ENCODE measurements around the gene IL21. TPM values are rescaled to one million over a fixed set of nuclear protein-coding genes. Genes with fewer than 3 reads are reported as not detected.
A peak's percentile ranks its signal among the peaks of the same experiment; 100 is the strongest.

IL21 gene
- total and polyA plus RNA-seq, 2 donors (not counting 1 experiment from before 2014, with no cell fraction given), result not detected

GRCh38 chr4:122635205-122635604 lies 14.3 kb upstream of the IL21 start:
- H2AFZ ChIP-seq (ENCODE audit: low read length), result no peak overlapping the region
- H3K9me3 ChIP-seq (ENCODE audit: control insufficient read depth, insufficient read depth, low read depth, low read length), result no peaks in the 10 kb centered on the region
- no peak overlapping the region for H3K4me2 ChIP-seq (ENCODE audit: extremely low read depth, insufficient read depth, low read length)
- no peak overlapping the region for H3K4me3 ChIP-seq (replicated peaks in 1 of 4; ENCODE audit: control extremely low read depth in 1 of 4, insufficient read depth in 1 of 4, low read depth in 3 of 4, low read length in 4 of 4)
- no peak overlapping the region for H3K27ac ChIP-seq (ENCODE audit: insufficient read depth, low read length)
- TF ChIP-seq EZH2 (IDR thresholded peaks at IDR 0.05; ENCODE audit: low read length, missing control alignments) (no peak), CTCF (conservative IDR thresholded peaks at IDR 0.05 in 1 of 2, IDR thresholded peaks at IDR 0.05 in 1 of 2; ENCODE audit: low read depth in 1 of 2, low read length in 2 of 2) (no peak)
- DNase-seq (ENCODE audit: low read depth in 2 of 2), result no peak
- H3K4me1 ChIP-seq (ENCODE audit: control insufficient read depth, extremely low read depth, insufficient read depth, low read length), result no peaks in the 10 kb centered on the region
- no peak overlapping the region for H3K9ac ChIP-seq (ENCODE audit: insufficient read depth, low read length)
- no peaks in the 10 kb centered on the region for H3K79me2 ChIP-seq (ENCODE audit: control insufficient read depth, insufficient read depth, low read length)
- no peaks in the 10 kb centered on the region for H3K36me3 ChIP-seq (ENCODE audit: control insufficient read depth, insufficient read depth, low read length)
- peaks cover 10% of the 10 kb centered on the region for H3K27me3 ChIP-seq (ENCODE audit: control insufficient read depth, insufficient read depth, low read length)
- no peaks in the 10 kb centered on the region for H4K20me1 ChIP-seq (ENCODE audit: control insufficient read depth, extremely low read depth, insufficient read depth, low read length)

GRCh38 chr4:122633211-122633610 lies 12.3 kb upstream of the IL21 start:
- Histone ChIP-seq H3K9ac (ENCODE audit: insufficient read depth, low read length) (no peak overlapping the region), H3K79me2 (ENCODE audit: control insufficient read depth, insufficient read depth, low read length) (no peaks in the 10 kb centered on the region), H3K9me3 (ENCODE audit: control insufficient read depth, insufficient read depth, low read depth, low read length) (no peaks in the 10 kb centered on the region), H3K4me1 (ENCODE audit: control insufficient read depth, extremely low read depth, insufficient read depth, low read length) (no peaks in the 10 kb centered on the region), H3K36me3 (ENCODE audit: control insufficient read depth, insufficient read depth, low read length) (no peaks in the 10 kb centered on the region), H2AFZ (ENCODE audit: low read length) (no peak overlapping the region), H4K20me1 (ENCODE audit: control insufficient read depth, extremely low read depth, insufficient read depth, low read length) (no peaks in the 10 kb centered on the region), H3K27ac (ENCODE audit: insufficient read depth, low read length) (no peak overlapping the region), H3K4me2 (ENCODE audit: extremely low read depth, insufficient read depth, low read length) (no peak overlapping the region), H3K4me3 (replicated peaks in 1 of 4; ENCODE audit: control extremely low read depth in 1 of 4, insufficient read depth in 1 of 4, low read depth in 3 of 4, low read length in 4 of 4) (no peak overlapping the region), H3K27me3 (ENCODE audit: control insufficient read depth, insufficient read depth, low read length) (peaks cover 2% of the 10 kb centered on the region)
- TF ChIP-seq EZH2 (IDR thresholded peaks at IDR 0.05; ENCODE audit: low read length, missing control alignments) (no peak), CTCF (conservative IDR thresholded peaks at IDR 0.05 in 1 of 2, IDR thresholded peaks at IDR 0.05 in 1 of 2; ENCODE audit: low read depth in 1 of 2, low read length in 2 of 2) (no peak)
- peak; percentile 18 to 20 for DNase-seq (ENCODE audit: low read depth in 2 of 2)

- peaks cover 2% of the 10 kb centered on the region for H3K27me3 ChIP-seq (ENCODE audit: control insufficient read depth, insufficient read depth, low read length)
- H3K4me3 ChIP-seq (replicated peaks in 1 of 4; ENCODE audit: control extremely low read depth in 1 of 4, insufficient read depth in 1 of 4, low read depth in 3 of 4, low read length in 4 of 4), result no peak overlapping the region
- H2AFZ ChIP-seq (ENCODE audit: low read length), result no peak overlapping the region
- no peaks in the 10 kb centered on the region for H4K20me1 ChIP-seq (ENCODE audit: control insufficient read depth, extremely low read depth, insufficient read depth, low read length)
- H3K9me3 ChIP-seq (ENCODE audit: control insufficient read depth, insufficient read depth, low read depth, low read length), result no peaks in the 10 kb centered on the region
- no peaks in the 10 kb centered on the region for H3K36me3 ChIP-seq (ENCODE audit: control insufficient read depth, insufficient read depth, low read length)
- no peaks in the 10 kb centered on the region for H3K4me1 ChIP-seq (ENCODE audit: control insufficient read depth, extremely low read depth, insufficient read depth, low read length)
- peak; percentile 38 to 74 for DNase-seq (ENCODE audit: low read depth in 2 of 2)
- H3K27ac ChIP-seq (ENCODE audit: insufficient read depth, low read length), result no peak overlapping the region
- H3K4me2 ChIP-seq (ENCODE audit: extremely low read depth, insufficient read depth, low read length), result no peak overlapping the region
- no peaks in the 10 kb centered on the region for H3K79me2 ChIP-seq (ENCODE audit: control insufficient read depth, insufficient read depth, low read length)
- TF ChIP-seq EZH2 (IDR thresholded peaks at IDR 0.05; ENCODE audit: low read length, missing control alignments) (no peak), CTCF (conservative IDR thresholded peaks at IDR 0.05 in 1 of 2, IDR thresholded peaks at IDR 0.05 in 1 of 2; ENCODE audit: low read depth in 1 of 2, low read length in 2 of 2) (no peak)
- H3K9ac ChIP-seq (ENCODE audit: insufficient read depth, low read length), result no peak overlapping the region
Observed at GRCh38 chr4:122632396-122633143, 11.7 kb upstream of the IL21 start.

All from fibroblast of lung (primary cell).